Stomach (tissue), 9 donors: ENCODE results near the gene SYNPO. TPM values are rescaled to one million over a fixed set of nuclear protein-coding genes. Genes with fewer than 3 reads are reported as not detected.

Source experiments
- DNase-seq, 2 donors: peaks; one replicate each; pipeline versions ENCODE4 v3.0.0 to v3.0.0-alpha.2; 2013 to 2019
- H3K27ac ChIP-seq, 5 donors: fragments of 200-600 bp in 4 of 5; sonication (generic) in 4 of 5; one replicate each; pipeline ENCODE4 v1.5.1; 2013 to 2019; ENCODE audit warnings: mild to moderate bottlenecking in 1 of 5, moderate library complexity in 1 of 5
- H3K27me3 ChIP-seq, 3 donors: fragments of 200-600 bp; sonication (generic); one replicate each; pipeline ENCODE4 v1.5.1; 2017 to 2019; ENCODE audit warnings: mixed run types in 1 of 3
- H3K36me3 ChIP-seq, 4 donors: fragments of 200-600 bp; sonication (generic); 1 replicate in 3 of 4; 2 replicates in 1 of 4; pipeline ENCODE4 v1.5.1; 2016 to 2019
- H3K4me1 ChIP-seq, 4 donors: fragments of 200-600 bp; sonication (generic); one replicate each; pipeline ENCODE4 v1.5.1; 2016 to 2019
- H3K4me3 ChIP-seq, 4 donors: fragments of 200-600 bp; sonication (generic) in 3 of 4; one replicate each; pipeline ENCODE4 v1.5.1; 2016 to 2019; ENCODE audit warnings: mild to moderate bottlenecking in 1 of 4
- H3K9me3 ChIP-seq, 4 donors: fragments of 200-600 bp; sonication (generic); one replicate each; pipeline ENCODE4 v1.5.1; 2016 to 2019
- CTCF ChIP-seq, 7 experiments: fragments of 450-650 bp in 4 of 7; fragments of 200-600 bp in 3 of 7; sonication (generic) in 3 of 7; IDR thresholded peaks; one replicate each; pipeline ENCODE4 v1.5.1; 2016 to 2019; ENCODE audit warnings: antibody characterized with exemption in 7 of 7, control low read depth in 2 of 7, mild to moderate bottlenecking in 1 of 7
- EP300 ChIP-seq: sonication (generic); formaldehyde crosslinking; IDR thresholded peaks from one replicate; pipeline ENCODE4 v1.6.1; 2017; ENCODE audit warnings: antibody characterized with exemption
- POLR2A ChIP-seq, 4 donors: fragments of 450-650 bp; IDR thresholded peaks; one replicate each; pipeline ENCODE4 v1.6.1; 2016; ENCODE audit warnings: antibody characterized with exemption in 4 of 4, control low read depth in 2 of 4, mild to moderate bottlenecking in 1 of 4, moderate library complexity in 1 of 4
- POLR2AphosphoS5 ChIP-seq, 3 donors: sonication (generic); formaldehyde crosslinking; IDR thresholded peaks; one replicate each; pipeline ENCODE4 v1.6.1; 2016; ENCODE audit warnings: antibody characterized with exemption in 3 of 3
- WGBS, 5 donors: extraction: QIAGEN DNeasy Blood & Tissue Kit in 3 of 5; methylation state at CpG; one replicate each; pipeline versions ENCODE4 v1.1.5 to v1.1.7; 2013 to 2018; 5-methylcytosine and 5-hydroxymethylcytosine counted together
- intact Hi-C: fragments of 100-400 bp; cut with DNase I; formaldehyde crosslinking; loops from one replicate; pipeline ENCODE4 v1.15.1; 2023; ENCODE audit warnings: low total_unique reads
- polyA plus RNA-seq, 3 donors: library from polyadenylated mRNA; stranded (reverse); fragments of 200-250 nt; gene quantifications; one replicate each; pipeline ENCODE4 v1.2.3, GENCODE V29; 2013
- total RNA-seq, 5 donors: library from RNA; depleted of rRNA; stranded (reverse); fragments of >200 nt; gene quantifications; one replicate each; pipeline versions ENCODE4 v1.1.0 to v1.2.3, GENCODE V29; 2014 to 2016
- donor health status: healthy with polysubstance abuse.
- donor health status: Bipolar disorder and iron deficiency.
- donor health status: healthy.

Gene SYNPO
- total and polyA plus RNA-seq, 8 donors = 3.7 to 52.7 (median 21.7) TPM

GRCh38 chr5:150600616-150601490, 39.6 kb upstream of the SYNPO start:
- peak overlapping the region in 3 of 4 donors; percentile 5 to 18 (median 6) for H3K4me3 ChIP-seq
- H3K9me3 ChIP-seq = no peaks in the 10 kb centered on the region
- no peaks in the 10 kb centered on the region for H3K27me3 ChIP-seq
- DNase-seq = no peak
- peaks cover 21 to 58% (median 38%) of the 10 kb centered on the region in 4 donors for H3K4me1 ChIP-seq
- TF ChIP-seq POLR2A (IDR thresholded peaks at IDR 0.05) = no peak
- no peak for TF ChIP-seq EP300
- TF ChIP-seq POLR2AphosphoS5 (IDR thresholded peaks at IDR 0.05) = no peak
- WGBS, 5 donors = 37 to 58% (median 41%) methylated on average over 23 to 25 of the region's 25 CpGs
- peak overlapping the region; percentile 43 to 79 (median 69) for H3K27ac ChIP-seq
- intact Hi-C loops = no loop called here
- H3K36me3 ChIP-seq = no peaks in the 10 kb centered on the region

GRCh38 chr5:150601491-150602345, 38.7 kb upstream of the SYNPO start:
- Histone ChIP-seq H3K4me1 (peaks cover 21 to 56% (median 40%) of the 10 kb centered on the region in 4 donors), H3K27ac (peak overlapping the region; percentile 43 to 79 (median 69)), H3K36me3 (no peaks in the 10 kb centered on the region), H3K4me3 (peak overlapping the region in 2 of 4 donors; percentile 5 to 18), H3K27me3 (no peaks in the 10 kb centered on the region), H3K9me3 (no peaks in the 10 kb centered on the region)
- DNase-seq = no peak
- TF ChIP-seq CTCF (IDR thresholded peaks at IDR 0.05) (no peak), POLR2AphosphoS5 (IDR thresholded peaks at IDR 0.05) (no peak), EP300 (no peak), POLR2A (IDR thresholded peaks at IDR 0.05) (no peak)
- intact Hi-C loops = no loop called here
- WGBS, 5 donors = 75 to 79% (median 78%) methylated on average over 15 to 16 of the region's 16 CpGs

- no peak for TF ChIP-seq EP300
- TF ChIP-seq CTCF (IDR thresholded peaks at IDR 0.05) = no peak
- TF ChIP-seq POLR2A (IDR thresholded peaks at IDR 0.05) = no peak
- TF ChIP-seq POLR2AphosphoS5 (IDR thresholded peaks at IDR 0.05) = no peak
- Histone ChIP-seq H3K27ac (peak overlapping the region in 4 of 5 donors; percentile 12 to 79 (median 30)), H3K4me3 (no peak overlapping the region), H3K9me3 (no peaks in the 10 kb centered on the region), H3K27me3 (no peaks in the 10 kb centered on the region), H3K36me3 (no peaks in the 10 kb centered on the region), H3K4me1 (peaks cover 21 to 54% (median 40%) of the 10 kb centered on the region in 4 donors)
- no peak for DNase-seq
- 50 to 71% (median 58%) methylated on average over 4 of the region's 4 CpGs for WGBS, 5 donors
- intact Hi-C loops = no loop called here
These were observed 37.4 kb upstream of the SYNPO start for GRCh38 chr5:150603052-150603451.

- no peaks in the 10 kb centered on the region for H3K9me3 ChIP-seq
- DNase-seq = no peak
- peaks cover 21 to 51% (median 40%) of the 10 kb centered on the region in 4 donors for H3K4me1 ChIP-seq
- intact Hi-C loops = no loop called here
- 81 to 97% (median 85%) methylated on average over 3 of the region's 3 CpGs for WGBS, 5 donors
- H3K27ac ChIP-seq = peak overlapping the region; percentile 5 to 79 (median 19)
- no peak overlapping the region for H3K4me3 ChIP-seq
- no peaks in the 10 kb centered on the region for H3K27me3 ChIP-seq
- no peaks in the 10 kb centered on the region for H3K36me3 ChIP-seq
- TF ChIP-seq CTCF (IDR thresholded peaks at IDR 0.05) (no peak), POLR2A (IDR thresholded peaks at IDR 0.05) (no peak), POLR2AphosphoS5 (IDR thresholded peaks at IDR 0.05) (no peak), EP300 (no peak)
These were observed 37.0 kb upstream of the SYNPO start for GRCh38 chr5:150603491-150603890.
